Measurements from ENCODE around the gene EEFSEC.

DNA sequence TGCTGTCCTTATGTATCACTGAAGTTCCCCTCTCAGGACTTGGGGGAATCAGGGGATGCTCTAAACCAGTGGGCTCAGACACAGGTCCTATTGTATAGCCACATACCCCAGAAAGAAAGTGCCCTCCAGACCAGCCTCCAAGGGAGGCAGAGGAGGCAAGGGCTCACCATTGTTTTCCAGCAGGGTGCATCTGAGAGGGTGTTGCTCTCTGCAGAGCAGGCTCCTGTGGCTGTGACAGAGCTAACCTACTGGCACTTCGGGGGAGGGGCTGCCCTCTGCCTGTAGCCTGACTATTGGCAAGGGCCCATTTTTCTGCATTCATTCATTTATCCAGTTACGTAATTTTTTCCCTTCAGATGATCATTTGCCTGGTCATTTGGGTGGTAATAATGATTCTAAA lies 39.9 kb downstream of the EEFSEC start:
- TF ChIP-seq CTCF (IDR thresholded peaks at IDR 0.05; ENCODE audit: insufficient read depth, low read depth, low read length) (no peak), EZH2 (IDR thresholded peaks at IDR 0.05; ENCODE audit: insufficient read depth, low read length) (no peak)
